GM23338 (cell line): Measurements from ENCODE around the gene BLTP2. TPM values are rescaled to one million over a fixed set of nuclear protein-coding genes. Genes with fewer than 3 reads are reported as not detected.

ENCODE experiments used
- ATAC-seq: fragments of 200-7000 bp; cut with Tn5 transposase; 3 replicates; pipeline ENCODE4 v1.9.1; 2020
- DNase-seq: peaks from one replicate; pipeline ENCODE4 v3.0.0-alpha.2; 2015; ENCODE audit warnings: low spot score
- H2AFZ ChIP-seq: fragments of 200-600 bp; sonication (generic); 2 replicates; pipeline ENCODE4 v1.8.0; 2016; ENCODE audit warnings: antibody characterized with exemption, mild to moderate bottlenecking, moderate library complexity
- H3F3A ChIP-seq: fragments of 200-600 bp; sonication (generic); replicated peaks from 2 replicates; pipeline ENCODE4 v1.8.0; 2017; ENCODE audit warnings: antibody characterized with exemption, mixed run types, low read depth
- H3K27ac ChIP-seq: fragments of 200-600 bp; sonication (generic); 2 replicates; pipeline ENCODE4 v1.6.1; 2016; ENCODE audit warnings: low read depth
- H3K27me3 ChIP-seq: fragments of 200-600 bp; sonication (generic); 2 replicates; pipeline ENCODE4 v1.8.0; 2016; ENCODE audit warnings: mild to moderate bottlenecking, mixed run types, moderate library complexity; ENCODE audit not compliant: insufficient read depth
- H3K36me3 ChIP-seq: fragments of 200-600 bp; sonication (generic); 2 replicates; pipeline ENCODE4 v1.8.0; 2016; ENCODE audit warnings: mild to moderate bottlenecking; ENCODE audit not compliant: insufficient read depth
- H3K4me1 ChIP-seq: fragments of 200-600 bp; sonication (generic); 2 replicates; pipeline ENCODE4 v1.8.0; 2016; ENCODE audit warnings: mild to moderate bottlenecking, moderate library complexity; ENCODE audit not compliant: insufficient read depth
- H3K4me2 ChIP-seq: fragments of 200-600 bp; sonication (generic); 2 replicates; pipeline ENCODE4 v1.7.1; 2017; ENCODE audit warnings: mixed run types
- H3K4me3 ChIP-seq: fragments of 200-600 bp; sonication (generic); 2 replicates; pipeline ENCODE4 v1.6.1; 2016; ENCODE audit warnings: mixed run types
- H3K79me2 ChIP-seq: fragments of 200-600 bp; sonication (generic); replicated peaks from 2 replicates; pipeline ENCODE4 v1.8.0; 2017; ENCODE audit warnings: mild to moderate bottlenecking; ENCODE audit not compliant: insufficient read depth
- H3K9me2 ChIP-seq: fragments of 200-600 bp; sonication (generic); 2 replicates; pipeline ENCODE4 v1.8.0; 2017; ENCODE audit not compliant: insufficient read depth
- H4K20me1 ChIP-seq: fragments of 200-600 bp; sonication (generic); replicated peaks from 2 replicates; pipeline ENCODE4 v1.8.0; 2017; ENCODE audit warnings: mild to moderate bottlenecking; ENCODE audit not compliant: insufficient read depth
- H3K27ac Mint-ChIP-seq: 2 replicates; pipeline ENCODE4 v1.8.0; 2020; ENCODE audit warnings: inconsistent platforms, mild to moderate bottlenecking, moderate library complexity, mixed read lengths
- H3K27me3 Mint-ChIP-seq: 3 replicates; pipeline ENCODE4 v1.8.0; 2022; ENCODE audit warnings: low read depth, mild to moderate bottlenecking, moderate library complexity, mixed read lengths, inconsistent platforms; ENCODE audit not compliant: insufficient read depth, poor library complexity
- H3K36me3 Mint-ChIP-seq: 3 replicates; pipeline ENCODE4 v1.8.0; 2021; ENCODE audit warnings: low read depth, mild to moderate bottlenecking, inconsistent platforms, moderate library complexity, mixed read lengths
- H3K4me1 Mint-ChIP-seq: 3 replicates; pipeline ENCODE4 v1.8.0; 2020; ENCODE audit warnings: mild to moderate bottlenecking, inconsistent platforms, mixed read lengths
- H3K4me3 Mint-ChIP-seq: 3 replicates; pipeline ENCODE4 v1.8.0; 2021; ENCODE audit warnings: moderate library complexity, mild to moderate bottlenecking, inconsistent platforms, mixed read lengths
- H3K9me3 Mint-ChIP-seq: 3 replicates; pipeline ENCODE4 v1.8.0; 2020; ENCODE audit warnings: moderate library complexity, mild to moderate bottlenecking, inconsistent platforms, mixed read lengths
- ETS1 ChIP-seq: IDR thresholded peaks from 2 replicates; pipeline ENCODE4 v1.6.1; 2016; ENCODE audit warnings: antibody characterized with exemption
- EZH2 ChIP-seq: fragments of 200-600 bp; sonication (generic); IDR thresholded peaks from one replicate; pipeline ENCODE4 v1.8.0; 2017; ENCODE audit warnings: antibody characterized with exemption, mild to moderate bottlenecking, low read depth; ENCODE audit not compliant: unreplicated experiment
- EZH2phosphoT487 ChIP-seq: fragments of 200-600 bp; sonication (generic); IDR thresholded peaks from one replicate; pipeline ENCODE4 v1.8.1; 2018; ENCODE audit warnings: antibody characterized with exemption; ENCODE audit not compliant: unreplicated experiment
- JUNB ChIP-seq: IDR thresholded peaks from one replicate; pipeline ENCODE4 v1.6.1; 2016; ENCODE audit warnings: antibody characterized with exemption; ENCODE audit not compliant: unreplicated experiment
- NANOG ChIP-seq: IDR thresholded peaks from 2 replicates; pipeline ENCODE4 v1.6.1; 2016; ENCODE audit warnings: antibody characterized with exemption, borderline replicate concordance
- POLR2AphosphoS5 ChIP-seq: IDR thresholded peaks from 2 replicates; pipeline ENCODE4 v1.6.1; 2016; ENCODE audit warnings: antibody characterized with exemption, low read depth
- REST ChIP-seq: IDR thresholded peaks from one replicate; pipeline ENCODE4 v1.6.1; 2018; ENCODE audit warnings: antibody characterized with exemption; ENCODE audit not compliant: unreplicated experiment
- STAT1 ChIP-seq: IDR thresholded peaks from one replicate; pipeline ENCODE4 v1.6.1; 2016; ENCODE audit warnings: antibody characterized with exemption; ENCODE audit not compliant: unreplicated experiment
- ZNF114 ChIP-seq: fragments of 250-450 bp; sonication (Bioruptor Pico); IDR thresholded peaks from 2 replicates; pipeline ENCODE4 v1.5.0; 2020; ENCODE audit warnings: mild to moderate bottlenecking, moderate library complexity
- ZNF331 ChIP-seq: fragments of 250-450 bp; sonication (Bioruptor Pico); IDR thresholded peaks from 2 replicates; pipeline ENCODE4 v1.5.0; 2020; ENCODE audit warnings: low read depth, mild to moderate bottlenecking, moderate library complexity
- polyA plus RNA-seq: library from polyadenylated mRNA; unstranded; fragments of >200 nt; fragmentation: Nextera tagmentation; extraction: Ambion mirVana; gene quantifications from 2 replicates; pipeline ENCODE4 v1.2.1, GENCODE V29; 2016
- total RNA-seq: library from RNA; depleted of rRNA; stranded (reverse); fragments of >200 nt; shearing (Covaris generic); gene quantifications from 2 replicates; pipeline ENCODE4 v1.2.3, GENCODE V29; 2014

BLTP2 gene
- total and polyA plus RNA-seq, 2 experiments from 2014 or later, result 58.6 to 166 TPM

GRCh38 chr17:28667870-28668269 is 22.9 kb upstream of the BLTP2 start (continued):
- TF ChIP-seq ETS1 (no peak), EZH2phosphoT487 (no peak), REST (no peak), JUNB (no peak), POLR2AphosphoS5 (no peak), NANOG (no peak), ZNF331 (CRISPR knock-in tag) (no peak)

- H2AFZ ChIP-seq, result no peak overlapping the region
- H3K4me1 ChIP-seq, result peaks cover 6% of the 10 kb centered on the region
- H3K36me3 ChIP-seq, result peaks cover 4% of the 10 kb centered on the region
- no peak overlapping the region for H3K4me3 Mint-ChIP-seq
- no peak for ATAC-seq
- H3K27me3 Mint-ChIP-seq, result peaks cover 9% of the 10 kb centered on the region
- TF ChIP-seq EZH2phosphoT487, result no peak
- TF ChIP-seq EZH2, result no peak
- no peak for TF ChIP-seq STAT1
- H3K9me3 Mint-ChIP-seq, result peaks cover 5% of the 10 kb centered on the region
- no peak for DNase-seq
- peaks cover 38% of the 10 kb centered on the region for H3K36me3 Mint-ChIP-seq
- H3K9me2 ChIP-seq, result no peaks in the 10 kb centered on the region
- peaks cover 15% of the 10 kb centered on the region for H3K4me1 Mint-ChIP-seq
- H3K4me3 ChIP-seq, result no peak overlapping the region
- H3K27me3 ChIP-seq, result no peaks in the 10 kb centered on the region
- peaks cover 81% of the 10 kb centered on the region for H3K79me2 ChIP-seq
- no peak overlapping the region for H3K27ac Mint-ChIP-seq
- no peak overlapping the region for H3K4me2 ChIP-seq
- H3K27ac ChIP-seq, result no peak overlapping the region
- peaks cover 36% of the 10 kb centered on the region for H4K20me1 ChIP-seq
- H3F3A ChIP-seq, result peaks cover 9% of the 10 kb centered on the region
These were observed 21.0 kb upstream of the BLTP2 start for GRCh38 chr17:28665994-28666393.

GRCh38 chr17:28663723-28664122 is 18.8 kb upstream of the BLTP2 start:
- H3K36me3 Mint-ChIP-seq, result peaks cover 49% of the 10 kb centered on the region
- Histone ChIP-seq H3K27me3 (no peaks in the 10 kb centered on the region), H3K9me2 (peaks cover 3% of the 10 kb centered on the region; the same call in 1 of the 2 replicates), H3K4me3 (no peak overlapping the region), H2AFZ (no peak overlapping the region), H3K27ac (0 out of 2 replicates have a peak overlapping the region, but pooled peaks have one; percentile 8), H3K4me1 (peaks cover 9% of the 10 kb centered on the region), H4K20me1 (peaks cover 21% of the 10 kb centered on the region), H3K4me2 (no peak overlapping the region; the same call in 1 of the 2 replicates), H3K36me3 (peaks cover 9% of the 10 kb centered on the region), H3K79me2 (peaks cover 80% of the 10 kb centered on the region), H3F3A (peaks cover 6% of the 10 kb centered on the region)
- DNase-seq (no peak), ATAC-seq (no peak)
- peak overlapping the region; percentile 99 for H3K4me3 Mint-ChIP-seq
- H3K27ac Mint-ChIP-seq, result peak overlapping the region; percentile 99; the same call in 1 of the 2 replicates
- H3K27me3 Mint-ChIP-seq, result peaks cover 10% of the 10 kb centered on the region
- H3K9me3 Mint-ChIP-seq, result peaks cover 26% of the 10 kb centered on the region
- H3K4me1 Mint-ChIP-seq, result peaks cover 15% of the 10 kb centered on the region
- TF ChIP-seq EZH2, result no peak
- TF ChIP-seq STAT1, result no peak
- TF ChIP-seq ZNF114, result no peak
